NCI-H2196 (cell line): Measurements from ENCODE around the gene MYBPC2.

ENCODE experiments used
- DNase-seq: peaks from one replicate; lab custom pipeline; 2025; ENCODE audit not compliant: unreplicated experiment; lab: John Stamatoyannopoulos, UW

MYBPC2 gene

GRCh38 chr19:50496189-50497021 lies 63.7 kb downstream of the MYBPC2 start:
- peak; percentile 42 for DNase-seq

GRCh38 chr19:50497022-50497405 lies 64.3 kb downstream of the MYBPC2 start:
- DNase-seq, result no peak

DNA sequence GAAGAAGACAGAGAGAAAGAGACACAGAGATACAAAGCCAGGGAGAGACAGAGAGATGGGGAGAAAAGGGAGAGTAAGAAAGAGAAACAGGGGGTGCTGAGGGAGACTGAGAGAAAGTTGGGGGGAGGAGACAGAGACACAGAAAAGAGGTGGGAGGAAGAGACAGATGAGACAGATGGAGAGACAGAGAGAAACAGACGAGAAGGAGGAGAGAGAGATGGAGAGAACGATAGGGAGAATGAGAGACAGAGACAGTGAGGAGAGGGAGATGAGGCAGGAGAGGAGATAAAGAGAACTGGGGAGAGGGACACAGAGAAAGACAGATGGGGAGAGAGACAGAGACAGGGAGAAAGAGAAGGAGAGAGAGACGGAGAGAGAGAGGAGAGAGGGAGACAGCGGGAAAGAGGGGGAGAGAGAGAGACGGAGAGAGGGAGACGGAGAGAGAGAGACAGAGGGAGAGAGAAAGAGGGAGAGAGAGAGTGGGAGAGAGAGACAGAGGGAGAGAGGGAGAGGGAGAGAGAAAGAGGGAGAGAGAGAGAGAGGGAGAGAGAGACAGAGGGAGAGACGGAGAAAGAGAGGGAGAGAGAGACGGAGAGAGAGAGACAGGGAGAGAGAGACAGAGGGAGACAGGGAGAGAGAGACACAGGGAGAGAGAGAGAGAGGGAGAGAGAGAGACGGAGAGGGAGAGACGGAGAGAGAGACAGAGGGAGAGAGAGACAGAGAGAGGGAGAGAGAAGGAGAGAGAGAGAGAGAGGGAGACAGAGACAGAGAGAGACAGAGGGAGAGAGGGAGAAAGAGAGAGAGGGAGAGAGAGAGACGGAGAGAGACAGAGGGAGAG lies 65.7 kb downstream of the MYBPC2 start:
- no peak for DNase-seq

DNA sequence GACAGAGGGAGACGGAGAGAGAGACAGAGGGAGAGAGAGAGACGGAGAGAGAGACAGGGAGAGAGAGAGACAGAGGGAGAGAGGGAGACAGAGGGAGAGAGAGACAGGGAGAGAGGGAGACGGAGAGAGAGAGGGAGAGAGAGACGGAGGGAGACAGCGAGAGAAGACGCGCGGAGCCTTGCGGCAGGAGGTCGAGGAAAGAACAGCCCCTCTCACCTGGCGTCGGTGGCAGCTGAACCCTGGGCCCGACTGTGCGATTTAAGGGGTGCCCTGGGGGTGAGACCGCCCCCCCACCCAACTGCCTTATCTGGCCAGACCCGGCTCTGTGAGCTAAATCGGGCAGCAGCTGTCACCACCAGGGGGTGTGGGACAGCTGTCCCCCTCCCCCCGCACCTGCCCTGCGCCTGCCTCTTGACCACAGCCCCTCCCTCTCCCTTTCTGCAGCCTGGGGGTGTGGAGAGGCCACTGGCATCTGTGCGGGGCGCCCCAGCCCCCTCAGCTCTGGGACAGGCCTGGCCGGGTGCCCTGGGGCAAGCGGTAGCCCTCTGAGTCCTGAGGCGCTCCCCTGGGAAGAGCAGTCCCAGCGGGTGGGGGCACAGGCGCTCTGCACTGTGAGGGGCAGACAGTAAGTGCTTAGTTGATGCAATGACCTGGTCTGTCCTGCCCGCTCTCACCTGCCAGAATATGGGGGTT lies 67.5 kb downstream of the MYBPC2 start:
- DNase-seq, result no peak

DNA sequence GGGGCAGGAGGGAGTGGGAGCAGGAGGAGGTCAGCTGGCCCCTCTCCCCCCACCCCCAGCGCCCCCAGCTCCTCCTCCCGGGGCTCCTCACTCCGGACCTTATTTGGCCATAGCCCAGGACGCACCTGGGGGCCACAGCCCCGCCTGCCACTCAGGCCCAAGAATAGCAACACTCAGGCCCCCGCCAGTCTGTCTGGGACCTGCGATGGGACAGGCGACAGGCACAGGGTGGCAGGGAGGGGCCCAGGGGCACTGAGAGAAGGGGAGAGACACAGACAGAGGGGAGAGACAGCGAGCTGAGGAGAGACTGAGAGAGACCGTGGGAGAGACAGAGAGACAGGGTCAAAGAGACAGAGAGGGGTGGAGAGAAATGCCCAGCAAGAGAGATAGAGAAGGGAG lies 68.1 kb downstream of the MYBPC2 start:
- DNase-seq, result no peak

DNA sequence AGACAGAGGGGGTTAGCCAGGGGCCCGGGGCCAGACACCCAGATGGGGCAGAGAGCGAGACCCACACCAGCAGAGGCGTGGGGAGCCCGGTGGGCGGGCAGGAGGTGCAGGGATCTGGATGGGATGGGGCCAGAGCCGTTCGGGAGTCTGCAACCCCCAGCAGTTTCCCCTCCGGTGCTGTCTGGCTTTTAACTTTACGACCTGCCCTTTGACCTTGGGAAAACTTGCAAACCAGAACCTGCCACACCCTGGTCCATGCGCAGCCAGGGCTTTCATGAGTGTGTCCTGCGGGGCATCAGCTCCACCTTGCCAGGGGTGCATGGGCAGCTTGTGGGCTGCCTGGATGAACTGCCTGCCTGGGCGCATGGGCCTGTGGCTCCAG lies 68.5 kb downstream of the MYBPC2 start:
- no peak for DNase-seq

- DNase-seq, result no peak
Measured at GRCh38 chr19:50501568-50502475, 69.1 kb downstream of the MYBPC2 start.

- no peak for DNase-seq
Measured at GRCh38 chr19:50505856-50506611, 73.3 kb downstream of the MYBPC2 start.

DNA sequence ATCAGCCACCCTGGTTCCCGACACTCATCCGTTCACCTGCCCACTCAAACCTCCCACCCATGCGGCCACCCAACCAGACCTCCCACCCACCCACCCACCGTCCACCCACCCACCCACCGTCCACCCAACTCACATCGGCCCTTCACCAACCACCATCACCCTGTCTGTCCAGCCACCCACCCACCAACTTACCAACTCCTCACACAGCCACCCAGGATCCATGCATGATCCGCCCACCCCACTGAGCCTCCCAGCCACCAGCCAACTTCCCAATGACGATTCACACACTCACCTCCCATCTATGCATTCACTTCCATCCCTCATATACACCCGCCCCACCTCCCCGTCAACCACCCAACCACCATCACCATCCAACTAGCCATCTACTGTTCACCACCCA lies 74.0 kb downstream of the MYBPC2 start:
- DNase-seq, result no peak

DNA sequence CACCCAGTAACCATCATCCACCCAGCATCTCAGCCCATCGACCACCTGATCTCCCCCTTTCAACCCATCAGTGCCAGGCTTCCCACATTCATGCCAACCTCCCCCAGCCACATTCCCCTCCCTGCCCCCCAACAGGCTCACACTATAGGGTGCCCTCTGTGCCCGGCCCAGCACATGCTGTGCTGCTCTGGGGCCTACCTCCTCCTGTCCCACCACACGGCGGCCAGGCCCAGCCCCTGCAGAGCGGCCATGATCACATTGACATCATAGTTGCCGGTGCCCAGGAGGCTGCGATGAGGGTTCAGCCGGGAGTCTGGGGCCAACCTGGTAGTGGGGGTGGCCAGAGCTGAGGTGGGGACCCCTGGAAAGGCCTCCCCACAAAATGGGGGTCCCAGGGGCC lies 74.7 kb downstream of the MYBPC2 start:
- DNase-seq, result no peak

DNA sequence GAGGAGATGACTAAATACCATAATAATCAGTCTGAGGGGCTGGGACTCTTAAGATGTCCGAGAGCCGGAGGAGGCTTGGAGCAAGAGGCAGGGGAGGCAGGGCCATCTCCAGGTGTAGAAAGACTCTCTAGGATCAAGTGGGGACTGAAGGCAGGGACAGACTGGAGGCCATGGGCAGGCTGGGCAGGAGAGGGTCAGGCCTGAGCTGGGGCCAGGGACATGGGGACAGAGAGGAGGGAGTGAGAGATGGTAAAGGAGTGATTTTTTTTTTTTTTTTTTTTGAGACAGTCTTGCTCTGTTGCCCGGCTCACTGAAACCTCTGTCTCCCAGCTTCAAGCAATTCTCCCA lies 76.1 kb downstream of the MYBPC2 start:
- DNase-seq, result no peak

GRCh38 chr19:50509366-50509765 lies 76.7 kb downstream of the MYBPC2 start:
- no peak for DNase-seq

DNA sequence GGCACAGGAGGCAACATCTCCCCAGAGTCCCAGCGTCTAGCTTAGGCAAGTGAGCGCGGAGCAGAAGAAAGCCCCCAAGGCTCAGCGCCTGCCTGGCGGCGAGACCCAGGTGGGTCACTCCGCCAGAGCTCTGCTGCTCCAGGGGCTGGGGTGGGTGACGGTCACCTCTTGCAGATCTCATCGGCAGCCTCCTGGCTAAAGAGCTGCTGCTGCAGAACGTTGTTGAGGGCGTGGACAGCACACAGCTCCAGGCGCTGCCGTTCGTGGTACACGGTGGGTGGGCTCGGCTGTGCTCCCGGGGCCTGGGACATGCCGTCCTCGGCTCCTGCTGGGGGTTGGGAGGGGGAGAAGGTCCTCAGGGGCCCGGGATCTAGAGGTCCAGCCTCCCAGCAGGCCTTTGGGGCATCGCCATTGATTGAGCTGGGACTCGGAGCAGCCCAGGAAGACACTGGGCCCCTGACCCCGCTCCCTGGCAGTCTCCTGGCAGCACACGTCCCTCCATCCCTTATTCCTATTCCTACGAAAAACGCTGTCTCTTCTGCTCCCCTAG lies 77.5 kb downstream of the MYBPC2 start:
- no peak for DNase-seq

DNA sequence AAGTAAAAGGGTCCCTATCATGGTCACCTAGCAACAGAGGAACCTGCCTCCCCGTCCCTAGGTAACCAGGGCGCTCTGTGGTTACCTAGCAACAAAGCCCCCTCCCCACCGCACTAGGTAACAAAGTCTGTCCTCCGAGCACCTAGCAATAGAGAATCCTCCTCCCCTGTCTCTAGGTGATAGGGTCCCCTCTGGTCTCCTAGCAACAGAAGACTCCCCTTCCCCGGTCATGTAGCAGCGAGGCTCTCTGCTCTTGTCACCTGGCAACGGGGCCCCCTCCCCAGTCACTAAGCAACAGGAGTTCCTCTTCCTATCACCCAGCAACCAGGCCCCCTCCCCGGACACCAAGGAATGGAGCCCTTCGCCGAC lies 78.0 kb downstream of the MYBPC2 start:
- peak; percentile 79 for DNase-seq

DNA sequence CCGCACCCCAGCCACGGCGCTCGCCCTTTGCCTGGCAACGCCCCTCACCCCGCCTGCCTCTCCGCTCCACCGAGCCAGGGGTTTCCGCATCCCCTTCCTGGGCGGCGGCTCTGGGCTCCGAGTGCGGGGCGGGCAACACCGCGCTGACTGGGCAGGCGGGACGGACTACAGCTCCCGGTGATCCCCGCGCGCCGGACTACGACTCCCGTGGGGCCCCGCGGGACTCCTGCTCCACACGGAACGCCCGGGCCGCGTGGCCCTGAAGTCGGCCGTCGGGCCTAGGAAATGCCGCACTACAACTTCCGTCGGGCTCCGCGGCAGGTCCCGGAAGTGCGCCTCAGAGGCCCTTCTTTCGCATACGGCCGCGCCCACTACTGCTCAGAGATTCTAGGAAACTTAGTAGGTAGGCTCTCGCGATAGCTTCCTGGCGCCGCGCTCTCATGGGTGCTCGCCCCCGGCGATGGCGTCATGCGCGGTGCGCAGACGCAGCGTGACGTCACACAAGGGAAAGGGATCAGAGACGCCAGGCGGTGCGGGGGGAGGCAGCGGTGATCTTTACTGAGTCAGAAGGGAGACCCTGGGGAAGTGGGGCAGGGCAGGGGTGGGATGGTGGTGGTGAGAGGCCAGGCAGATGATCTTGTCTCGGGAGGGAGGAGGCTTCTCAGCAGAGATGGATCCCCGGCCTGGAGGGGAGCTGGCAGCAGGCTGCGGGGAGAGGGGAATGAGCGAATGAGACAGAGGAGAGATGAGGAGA lies 78.6 kb downstream of the MYBPC2 start, which contains the start of gene JOSD2:
TSS of gene JOSD2 (minus strand) at position 123 of the 754 bp plus-strand sequence. CDS start 760 bp downstream, outside the sequence.
- peak; percentile 99 for DNase-seq

GRCh38 chr19:50512112-50512998 lies 79.7 kb downstream of the MYBPC2 start:
- no peak for DNase-seq

GRCh38 chr19:50512999-50513745 lies 80.5 kb downstream of the MYBPC2 start:
- no peak for DNase-seq
